HepG2 (cell line): ENCODE measurements around the gene ST6GALNAC2. TPM values are rescaled to one million over a fixed set of nuclear protein-coding genes. Genes with fewer than 3 reads are reported as not detected.

ENCODE experiments used
- CEBPB ChIP-seq: IDR thresholded peaks from 2 replicates; pipeline ENCODE4 v1.6.1; 2011; ENCODE audit warnings: low read depth, low read length, improper control_type of control experiment, borderline replicate concordance
- CENPX ChIP-seq: sonication (generic); formaldehyde crosslinking; IDR thresholded peaks from 2 replicates; pipeline ENCODE4 v1.9.0; 2021; ENCODE audit warnings: mild to moderate bottlenecking, missing genetic modification reagents, moderate library complexity
- GTF2F1 ChIP-seq: fragments of 150-350 bp; IDR thresholded peaks from 2 replicates; pipeline ENCODE4 v1.6.1; 2014; ENCODE audit warnings: low read length
- IRF1 ChIP-seq: sonication (generic); formaldehyde crosslinking; IDR thresholded peaks from 2 replicates; pipeline ENCODE4 v1.4.0; 2020; ENCODE audit warnings: low read depth, mild to moderate bottlenecking, missing genetic modification reagents
- ISX ChIP-seq: sonication (generic); formaldehyde crosslinking; conservative IDR thresholded peaks from 2 replicates; pipeline ENCODE4 v1.5.0; 2020; ENCODE audit warnings: missing genetic modification reagents
- MAFG ChIP-seq: sonication (generic); formaldehyde crosslinking; IDR thresholded peaks from 2 replicates; pipeline ENCODE4 v1.5.1; 2020; ENCODE audit warnings: mild to moderate bottlenecking, missing genetic modification reagents
- MAX ChIP-seq: IDR thresholded peaks from 2 replicates; pipeline ENCODE4 v1.6.1; 2012; ENCODE audit warnings: inconsistent platforms
- MLLT10 ChIP-seq: sonication (generic); formaldehyde crosslinking; IDR thresholded peaks from 2 replicates; pipeline ENCODE4 v1.4.0; 2020; ENCODE audit warnings: missing genetic modification reagents
- NCOR1 ChIP-seq: fragments of 200-600 bp; sonication (generic); IDR thresholded peaks from 2 replicates; pipeline ENCODE4 v1.7.0; 2017; ENCODE audit warnings: antibody characterized with exemption, low read length, borderline replicate concordance
- NFAT5 ChIP-seq: sonication (generic); formaldehyde crosslinking; IDR thresholded peaks from 2 replicates; pipeline ENCODE4 v1.4.0; 2020; ENCODE audit warnings: missing genetic modification reagents
- PITX1 ChIP-seq: sonication (generic); formaldehyde crosslinking; IDR thresholded peaks from 2 replicates; pipeline ENCODE4 v1.5.1; 2020; ENCODE audit warnings: mild to moderate bottlenecking, missing genetic modification reagents
- RAD21 ChIP-seq: fragments of 450-650 bp; formaldehyde crosslinking; IDR thresholded peaks from 2 replicates; pipeline ENCODE4 v1.5.0; 2020; ENCODE audit warnings: mild to moderate bottlenecking
- SALL1 ChIP-seq: sonication (generic); formaldehyde crosslinking; IDR thresholded peaks from 2 replicates; pipeline ENCODE4 v1.8.0; 2022; ENCODE audit warnings: mild to moderate bottlenecking, missing genetic modification reagents
- ZNF33B ChIP-seq: sonication (generic); formaldehyde crosslinking; IDR thresholded peaks from 2 replicates; pipeline ENCODE4 v1.5.1; 2020; ENCODE audit warnings: mild to moderate bottlenecking, missing genetic modification reagents
- ZNF589 ChIP-seq: sonication (generic); formaldehyde crosslinking; conservative IDR thresholded peaks from 2 replicates; pipeline ENCODE4 v1.8.0; 2022; ENCODE audit warnings: mild to moderate bottlenecking, moderate library complexity, missing genetic modification reagents
- ZNF704 ChIP-seq: sonication (generic); formaldehyde crosslinking; IDR thresholded peaks from 2 replicates; pipeline ENCODE4 v1.8.1; 2023; ENCODE audit warnings: mild to moderate bottlenecking, inconsistent platforms, moderate library complexity, missing genetic modification reagents, borderline replicate concordance
- ZNF780A ChIP-seq: sonication (generic); formaldehyde crosslinking; IDR thresholded peaks from 2 replicates; pipeline ENCODE4 v1.8.0; 2022; ENCODE audit warnings: mild to moderate bottlenecking, missing genetic modification reagents, moderate library complexity
- ZNF839 ChIP-seq: sonication (generic); formaldehyde crosslinking; IDR thresholded peaks from 2 replicates; pipeline ENCODE4 v1.4.0; 2020; ENCODE audit warnings: missing genetic modification reagents, mild to moderate bottlenecking, borderline replicate concordance
- polyA plus RNA-seq, 8 experiments: library from polyadenylated mRNA; depleted of rRNA in 3 of 8; stranded (reverse) in 7 of 8; unstranded in 1 of 8; fragments of >200 nt; fragmentation: Illumina TruSeq in 4 of 8; extraction: Trizol in 4 of 8; gene quantifications; 2 replicates each; pipeline versions ENCODE4 v1.2.1 to v1.2.3, GENCODE V29; 2011 to 2016; ENCODE audit warnings: low read depth in 4 of 8, missing spikeins in 1 of 8, mixed read lengths in 1 of 8; ENCODE audit not compliant: insufficient read depth in 1 of 8
- total RNA-seq, 5 experiments: library from RNA; depleted of rRNA; stranded (reverse); fragments of >200 nt; fragmentation: Illumina TruSeq; extraction: Trizol; gene quantifications; 2 replicates each; pipeline ENCODE4 v1.2.3, GENCODE V29; 2016; ENCODE audit warnings: low read depth in 1 of 5
- TF ChIP-seq, protein P1 (sequence below): sonication (generic); formaldehyde crosslinking; IDR thresholded peaks from 2 replicates; pipeline ENCODE4 v1.8.1; 2022; ENCODE audit warnings: low read depth, mild to moderate bottlenecking, missing genetic modification reagents

ST6GALNAC2 gene
- total and polyA plus RNA-seq, 2 of the 13 experiments (the other 11 are each of a cell fraction or from before 2014, with no cell fraction given): 0.12 to 0.49 TPM

DNA sequence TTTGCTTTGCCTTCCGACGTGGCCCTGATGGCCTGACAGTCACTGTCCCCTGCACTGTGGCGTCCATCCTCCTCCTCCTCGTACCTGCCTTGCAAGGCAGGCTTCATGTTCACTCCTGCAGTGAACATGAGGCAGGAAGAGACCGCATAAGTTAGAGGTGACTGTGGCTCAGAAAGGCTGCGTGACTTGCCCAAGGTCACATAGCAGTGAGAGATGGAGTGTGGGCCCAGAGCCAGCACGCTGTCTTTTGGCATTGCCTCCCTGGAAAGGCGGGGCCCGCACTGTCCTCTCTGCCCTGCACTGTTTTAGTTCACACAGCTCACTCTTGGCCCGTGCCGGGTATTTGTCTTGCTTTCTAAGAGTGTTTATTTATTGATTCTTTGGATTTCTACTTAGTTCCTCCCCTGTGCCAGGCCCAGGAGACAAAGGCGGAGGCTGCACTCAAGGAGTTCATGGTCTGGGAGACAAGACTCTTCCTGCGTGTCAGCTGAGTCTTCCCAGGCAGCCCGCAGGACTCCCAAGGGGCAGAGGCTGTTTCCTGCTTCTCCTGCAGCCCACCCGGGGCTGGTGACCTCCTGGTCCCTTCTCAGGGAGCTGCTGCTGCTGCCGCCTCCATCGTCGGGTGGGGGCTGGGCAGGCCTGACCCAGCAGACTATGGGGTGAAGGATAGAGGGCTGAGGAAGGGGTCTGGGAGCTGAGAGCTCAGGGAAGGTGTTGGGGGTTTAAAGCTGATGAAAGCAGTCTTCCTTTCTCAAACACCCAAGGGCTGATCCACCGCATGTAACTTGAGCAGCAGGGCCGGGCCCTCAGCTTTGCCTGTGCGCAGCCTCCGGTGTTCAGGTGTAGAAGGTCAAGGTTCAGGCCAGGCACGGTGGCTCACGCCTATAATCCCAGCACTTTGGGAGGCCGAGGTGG lies 60.8 kb downstream of the ST6GALNAC2 start (continued):
- TF ChIP-seq NFAT5 (CRISPR knock-in tag) (no peak), MAFG (CRISPR knock-in tag) (no peak), ZNF780A (no peak), RAD21 (peak; percentile 12; the same call in 1 of the 2 replicates), CENPX (no peak), ZNF589 (no peak), NCOR1 (no peak), GTF2F1 (no peak), ZNF704 (CRISPR knock-in tag) (no peak), CEBPB (no peak), SALL1 (peak; percentile 66), IRF1 (CRISPR knock-in tag) (no peak), MLLT10 (CRISPR knock-in tag) (no peak), ZNF33B (no peak), ISX (no peak), PITX1 (CRISPR knock-in tag) (peak; percentile 90), ZNF839 (CRISPR knock-in tag) (peak; percentile 85; the same call in 1 of the 2 replicates), MAX (peak; percentile 59)
- TF ChIP-seq, protein P1, sequence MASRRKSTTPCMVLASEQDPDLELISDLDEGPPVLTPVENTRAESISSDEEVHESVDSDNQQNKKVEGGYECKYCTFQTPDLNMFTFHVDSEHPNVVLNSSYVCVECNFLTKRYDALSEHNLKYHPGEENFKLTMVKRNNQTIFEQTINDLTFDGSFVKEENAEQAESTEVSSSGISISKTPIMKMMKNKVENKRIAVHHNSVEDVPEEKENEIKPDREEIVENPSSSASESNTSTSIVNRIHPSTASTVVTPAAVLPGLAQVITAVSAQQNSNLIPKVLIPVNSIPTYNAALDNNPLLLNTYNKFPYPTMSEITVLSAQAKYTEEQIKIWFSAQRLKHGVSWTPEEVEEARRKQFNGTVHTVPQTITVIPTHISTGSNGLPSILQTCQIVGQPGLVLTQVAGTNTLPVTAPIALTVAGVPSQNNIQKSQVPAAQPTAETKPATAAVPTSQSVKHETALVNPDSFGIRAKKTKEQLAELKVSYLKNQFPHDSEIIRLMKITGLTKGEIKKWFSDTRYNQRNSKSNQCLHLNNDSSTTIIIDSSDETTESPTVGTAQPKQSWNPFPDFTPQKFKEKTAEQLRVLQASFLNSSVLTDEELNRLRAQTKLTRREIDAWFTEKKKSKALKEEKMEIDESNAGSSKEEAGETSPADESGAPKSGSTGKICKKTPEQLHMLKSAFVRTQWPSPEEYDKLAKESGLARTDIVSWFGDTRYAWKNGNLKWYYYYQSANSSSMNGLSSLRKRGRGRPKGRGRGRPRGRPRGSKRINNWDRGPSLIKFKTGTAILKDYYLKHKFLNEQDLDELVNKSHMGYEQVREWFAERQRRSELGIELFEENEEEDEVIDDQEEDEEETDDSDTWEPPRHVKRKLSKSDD (CRISPR knock-in tag): no peak
